IMR-90 (cell line): ENCODE measurements around the gene VPS4B. TPM values are rescaled to one million over a fixed set of nuclear protein-coding genes. Genes with fewer than 3 reads are reported as not detected.

ENCODE experiments used
- ATAC-seq: fragments of 200-7000 bp; cut with Tn5 transposase; 2 replicates; pipeline ENCODE4 v1.9.1; 2020; ENCODE audit warnings: low read depth, mild to moderate bottlenecking, moderate library complexity
- BruUV-seq: library from RNA; stranded (reverse); fragments of 400-500 nt; replicated peaks from 2 replicates; lab custom pipeline; 2021; lab: Mats Ljungman, UMichigan
- CTCF ChIA-PET: fragments of 300-600 bp; formaldehyde crosslinking; extraction: SDS; loops from one replicate; lab custom pipeline; 2021; ENCODE audit warnings: antibody characterized with exemption; lab: Yijun Ruan, JAX
- POLR2A ChIA-PET: fragments of 300-600 bp; sonication (Branson Sonifier 250); formaldehyde crosslinking; loops from one replicate; lab custom pipeline; 2022; ENCODE audit warnings: antibody characterized with exemption; ENCODE audit not compliant: unreplicated experiment; lab: Charles Lee
- DNase-seq: peaks from one replicate; pipeline ENCODE4 v3.0.0; 2013
- H2AFZ ChIP-seq: replicated peaks from 2 replicates; pipeline ENCODE3; 2013; ENCODE audit warnings: low read length, mild to moderate bottlenecking; ENCODE audit not compliant: poor library complexity
- H2AK5ac ChIP-seq: 2 replicates; pipeline ENCODE4 v1.6.1; 2013; ENCODE audit warnings: low read depth, low read length, inconsistent platforms
- H2AK9ac ChIP-seq: replicated peaks from 2 replicates; pipeline ENCODE3; 2013; ENCODE audit warnings: mild to moderate bottlenecking, low read depth, low read length, moderate library complexity; ENCODE audit not compliant: poor library complexity
- H2BK120ac ChIP-seq: 2 replicates; pipeline ENCODE4 v1.6.1; 2013; ENCODE audit warnings: low read depth, low read length, inconsistent platforms
- H2BK15ac ChIP-seq: 3 replicates; pipeline ENCODE4 v1.6.1; 2013; ENCODE audit warnings: low read depth, low read length, inconsistent platforms
- H2BK20ac ChIP-seq: 2 replicates; pipeline ENCODE4 v1.6.1; 2013; ENCODE audit warnings: low read depth, mild to moderate bottlenecking, inconsistent platforms, low read length, moderate library complexity
- H2BK5ac ChIP-seq: 2 replicates; pipeline ENCODE4 v1.6.1; 2013; ENCODE audit warnings: mild to moderate bottlenecking, low read depth, low read length, inconsistent platforms; ENCODE audit not compliant: poor library complexity, severe bottlenecking
- H3K14ac ChIP-seq: replicated peaks from 2 replicates; pipeline ENCODE4 v1.6.1; 2013; ENCODE audit warnings: low read depth, low read length, inconsistent platforms
- H3K18ac ChIP-seq: 2 replicates; pipeline ENCODE4 v1.6.1; 2013; ENCODE audit warnings: low read depth, low read length, control low read depth
- H3K23ac ChIP-seq: 2 replicates; pipeline ENCODE4 v1.6.1; 2013; ENCODE audit warnings: low read depth, low read length, inconsistent platforms
- H3K27ac ChIP-seq: 2 replicates; pipeline ENCODE4 v1.5.1; 2013; ENCODE audit warnings: mild to moderate bottlenecking, control low read depth, low read length; ENCODE audit not compliant: insufficient read depth
- H3K27me3 ChIP-seq: 2 replicates; pipeline ENCODE4 v1.6.1; 2013; ENCODE audit warnings: low read length; ENCODE audit not compliant: control insufficient read depth, insufficient read depth
- H3K36me3 ChIP-seq: 2 replicates; pipeline ENCODE4 v1.6.1; 2013; ENCODE audit warnings: low read length, mixed read lengths; ENCODE audit not compliant: control insufficient read depth, insufficient read depth
- H3K4ac ChIP-seq: 2 replicates; pipeline ENCODE4 v1.6.1; 2013; ENCODE audit warnings: low read depth, low read length, inconsistent platforms
- H3K4me1 ChIP-seq: 2 replicates; pipeline ENCODE4 v1.6.1; 2013; ENCODE audit warnings: low read length, mixed read lengths; ENCODE audit not compliant: control insufficient read depth, insufficient read depth
- H3K4me2 ChIP-seq: 2 replicates; pipeline ENCODE4 v1.6.1; 2013; ENCODE audit warnings: low read depth, mild to moderate bottlenecking, control low read depth, low read length, moderate library complexity
- H3K4me3 ChIP-seq: 2 replicates; pipeline ENCODE4 v1.5.1; 2013; ENCODE audit warnings: low read depth, mild to moderate bottlenecking, control low read depth, low read length, moderate library complexity; ENCODE audit not compliant: insufficient read depth
- H3K56ac ChIP-seq: 2 replicates; pipeline ENCODE4 v1.6.1; 2013; ENCODE audit warnings: low read length, inconsistent platforms; ENCODE audit not compliant: insufficient read depth; ENCODE audit errors: extremely low read depth
- H3K79me1 ChIP-seq, 2 experiments: 2 replicates each; pipeline ENCODE4 v1.6.1; 2013; ENCODE audit warnings: low read length in 2 of 2, inconsistent platforms in 1 of 2, low read depth in 1 of 2
- H3K9ac ChIP-seq: 2 replicates; pipeline ENCODE4 v1.6.1; 2013; ENCODE audit warnings: low read depth, low read length, control low read depth
- H3K9me1 ChIP-seq: 2 replicates; pipeline ENCODE4 v1.6.1; 2013; ENCODE audit warnings: low read length, inconsistent platforms; ENCODE audit not compliant: insufficient read depth
- H3K9me3 ChIP-seq: 2 replicates; pipeline ENCODE4 v1.6.1; 2013; ENCODE audit warnings: low read length; ENCODE audit not compliant: control insufficient read depth, insufficient read depth
- H4K20me1 ChIP-seq: 2 replicates; pipeline ENCODE4 v1.6.1; 2013; ENCODE audit warnings: low read length, inconsistent platforms; ENCODE audit not compliant: insufficient read depth
- H4K5ac ChIP-seq: 2 replicates; pipeline ENCODE4 v1.6.1; 2013; ENCODE audit warnings: mild to moderate bottlenecking, low read depth, low read length, control low read depth
- H4K8ac ChIP-seq, 2 experiments: 2 replicates each; pipeline ENCODE4 v1.6.1; 2013; ENCODE audit warnings: low read depth in 2 of 2, low read length in 2 of 2, control low read depth in 1 of 2, inconsistent platforms in 1 of 2
- H4K91ac ChIP-seq: 2 replicates; pipeline ENCODE4 v1.6.1; 2013; ENCODE audit warnings: low read depth, low read length, inconsistent platforms; ENCODE audit not compliant: insufficient read depth
- BHLHE40 ChIP-seq: fragments of 150-350 bp; IDR thresholded peaks from 2 replicates; pipeline ENCODE4 v1.6.1; 2016; ENCODE audit warnings: mild to moderate bottlenecking, low read depth, low read length
- CEBPB ChIP-seq: IDR thresholded peaks from 2 replicates; pipeline ENCODE4 v1.6.1; 2012; ENCODE audit warnings: low read depth, low read length, improper control_type of control experiment
- CHD1 ChIP-seq: IDR thresholded peaks from 2 replicates; pipeline ENCODE4 v1.6.1; 2012; ENCODE audit warnings: low read depth, low read length, improper control_type of control experiment
- FOS ChIP-seq: fragments of 150-350 bp; IDR thresholded peaks from 2 replicates; pipeline ENCODE4 v1.6.1; 2016; ENCODE audit warnings: low read depth, low read length
- MAFK ChIP-seq: IDR thresholded peaks from 2 replicates; pipeline ENCODE4 v1.6.1; 2012; ENCODE audit warnings: low read depth, low read length, improper control_type of control experiment
- MAZ ChIP-seq: IDR thresholded peaks from 2 replicates; pipeline ENCODE4 v1.6.1; 2012; ENCODE audit warnings: low read depth, mild to moderate bottlenecking, low read length, improper control_type of control experiment, moderate library complexity, borderline replicate concordance
- NFE2L2 ChIP-seq: fragments of 150-350 bp; IDR thresholded peaks from 2 replicates; pipeline ENCODE4 v1.6.1; 2016; ENCODE audit warnings: low read depth, mild to moderate bottlenecking, low read length
- POLR2A ChIP-seq: IDR thresholded peaks from 2 replicates; pipeline ENCODE4 v1.6.1; 2012; ENCODE audit warnings: mild to moderate bottlenecking, low read depth, low read length
- RAD21 ChIP-seq: IDR thresholded peaks from 2 replicates; pipeline ENCODE4 v1.6.1; 2012; ENCODE audit warnings: low read length, improper control_type of control experiment
- RCOR1 ChIP-seq: IDR thresholded peaks from 2 replicates; pipeline ENCODE4 v1.6.1; 2012; ENCODE audit warnings: mild to moderate bottlenecking, low read length, improper control_type of control experiment; ENCODE audit not compliant: insufficient replicate concordance
- RFX5 ChIP-seq: IDR thresholded peaks from 2 replicates; pipeline ENCODE4 v1.8.0; 2012; ENCODE audit warnings: low read depth, mild to moderate bottlenecking, low read length, moderate library complexity
- SMC3 ChIP-seq: fragments of 150-350 bp; IDR thresholded peaks from 2 replicates; pipeline ENCODE4 v1.6.1; 2016; ENCODE audit warnings: low read depth, mild to moderate bottlenecking, antibody characterized with exemption, low read length, moderate library complexity
- WGBS, 2 experiments: methylation state at CpG; one replicate each; pipeline versions ENCODE4 v1.1.5 to v1.1.7; 2013; ENCODE audit warnings: missing lambda C conversion rate in 2 of 2; ENCODE audit not compliant: insufficient read length in 1 of 2; ENCODE audit errors: extremely low coverage in 2 of 2; 5-methylcytosine and 5-hydroxymethylcytosine counted together
- dilution Hi-C: fragments of 300-500 bp; cut with HindIII; formaldehyde crosslinking; loops from one replicate; pipeline ENCODE4 v1.14.3; 2018; ENCODE audit warnings: low sequenced_read_pairs; ENCODE audit not compliant: unreplicated experiment
- in situ Hi-C: fragments of 300-500 bp; cut with MboI; formaldehyde crosslinking; loops from 3 replicates; pipeline ENCODE4 v1.14.3; 2019; ENCODE audit warnings: low sequenced_read_pairs, inconsistent platforms, mixed read lengths
- intact Hi-C: fragments of 100-400 bp; cut with micrococcal nuclease; formaldehyde crosslinking; loops from 2 replicates; pipeline ENCODE4 v1.10.0; 2022
- polyA plus RNA-seq, 3 experiments: library from polyadenylated mRNA; depleted of rRNA; stranded (reverse); fragments of >200 nt; gene quantifications; 2 replicates each; pipeline ENCODE4 v1.2.3, GENCODE V29; 2012; ENCODE audit warnings: low replicate concordance in 1 of 3
- total RNA-seq: library from RNA; depleted of rRNA; stranded (reverse); fragments of >200 nt; gene quantifications from 2 replicates; pipeline ENCODE4 v1.2.3, GENCODE V29; 2012
- TF ChIP-seq, protein P1 (sequence below): fragments of 150-350 bp; IDR thresholded peaks from 2 replicates; pipeline ENCODE4 v1.6.1; 2016; ENCODE audit warnings: low read depth, mild to moderate bottlenecking, low read length, moderate library complexity, borderline replicate concordance
- TF ChIP-seq, protein P2 (sequence below): conservative IDR thresholded peaks from 2 replicates; pipeline ENCODE4 v1.5.1; 2012; ENCODE audit warnings: mild to moderate bottlenecking, low read depth, low read length, improper control_type of control experiment
- TF ChIP-seq, protein P3 (sequence below): fragments of 150-350 bp; IDR thresholded peaks from 2 replicates; pipeline ENCODE4 v1.6.1; 2017; ENCODE audit warnings: mild to moderate bottlenecking, antibody characterized with exemption, low read length, low read depth

VPS4B gene
- total and polyA plus RNA-seq, 2 of the 4 experiments (the other 2 are of a cell fraction): 16.2 to 31.5 TPM

DNA sequence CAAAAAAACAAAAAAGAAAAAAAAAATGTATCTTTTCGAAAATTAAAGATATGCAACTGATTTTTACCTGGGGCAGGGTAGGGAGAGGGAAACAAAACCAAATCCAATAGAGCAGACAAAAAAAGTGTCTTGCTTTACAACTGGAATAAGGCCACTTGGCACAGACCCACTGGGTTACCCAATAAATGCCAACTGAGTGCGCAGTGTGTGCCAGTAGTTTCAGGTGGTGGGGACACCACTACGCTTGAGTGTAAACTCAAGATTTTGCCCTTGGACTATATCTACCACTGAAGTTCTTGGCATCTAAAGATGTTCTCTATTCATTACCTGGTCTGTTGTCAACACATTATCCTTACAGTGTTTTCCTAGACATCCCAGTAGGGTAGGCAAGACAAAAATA lies 16.3 kb downstream of the VPS4B start:
- no peak overlapping the region for H3K4ac ChIP-seq
- no peak overlapping the region for H2AK5ac ChIP-seq
- no peak overlapping the region for H3K4me3 ChIP-seq
- H3K14ac ChIP-seq: no peak overlapping the region
- no peak overlapping the region for H2BK120ac ChIP-seq
- H2BK15ac ChIP-seq: no peak overlapping the region
- H3K23ac ChIP-seq: no peak overlapping the region
- ATAC-seq (no peak), DNase-seq (no peak)
- H3K79me1 ChIP-seq: peaks cover 36 to 49% of the 10 kb centered on the region in 2 experiments
- dilution Hi-C loops: no loop called here
- H3K9me3 ChIP-seq: no peaks in the 10 kb centered on the region
- no peak overlapping the region for H3K9ac ChIP-seq
- H4K91ac ChIP-seq: no peak overlapping the region
- H3K36me3 ChIP-seq: peaks cover 31% of the 10 kb centered on the region
- H2BK20ac ChIP-seq: no peak overlapping the region
- ChIA-PET POLR2A (no interaction called here), CTCF (no interaction called here)
- H3K4me1 ChIP-seq: peaks cover 8% of the 10 kb centered on the region
- in situ Hi-C loops: no loop called here
- H4K8ac ChIP-seq: no peak overlapping the region
- H2AFZ ChIP-seq: no peak overlapping the region
- H2BK5ac ChIP-seq: no peak overlapping the region
- peaks cover 14% of the 10 kb centered on the region for H3K9me1 ChIP-seq
- no CpG with 5 or more reads among the region's 3 CpGs for WGBS, 2 experiments
- peaks cover 4% of the 10 kb centered on the region; the same call in 1 of the 2 replicates for H4K20me1 ChIP-seq
- no peak for TF ChIP-seq NFE2L2
- TF ChIP-seq BHLHE40: no peak
- no peak for TF ChIP-seq MAZ
- no peak for TF ChIP-seq CHD1
- TF ChIP-seq RCOR1: no peak
- TF ChIP-seq POLR2A: no peak
- TF ChIP-seq, protein P1, sequence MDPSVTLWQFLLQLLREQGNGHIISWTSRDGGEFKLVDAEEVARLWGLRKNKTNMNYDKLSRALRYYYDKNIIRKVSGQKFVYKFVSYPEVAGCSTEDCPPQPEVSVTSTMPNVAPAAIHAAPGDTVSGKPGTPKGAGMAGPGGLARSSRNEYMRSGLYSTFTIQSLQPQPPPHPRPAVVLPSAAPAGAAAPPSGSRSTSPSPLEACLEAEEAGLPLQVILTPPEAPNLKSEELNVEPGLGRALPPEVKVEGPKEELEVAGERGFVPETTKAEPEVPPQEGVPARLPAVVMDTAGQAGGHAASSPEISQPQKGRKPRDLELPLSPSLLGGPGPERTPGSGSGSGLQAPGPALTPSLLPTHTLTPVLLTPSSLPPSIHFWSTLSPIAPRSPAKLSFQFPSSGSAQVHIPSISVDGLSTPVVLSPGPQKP: no peak
- no peak for TF ChIP-seq RAD21
- TF ChIP-seq RFX5: no peak
- TF ChIP-seq, protein P2, sequence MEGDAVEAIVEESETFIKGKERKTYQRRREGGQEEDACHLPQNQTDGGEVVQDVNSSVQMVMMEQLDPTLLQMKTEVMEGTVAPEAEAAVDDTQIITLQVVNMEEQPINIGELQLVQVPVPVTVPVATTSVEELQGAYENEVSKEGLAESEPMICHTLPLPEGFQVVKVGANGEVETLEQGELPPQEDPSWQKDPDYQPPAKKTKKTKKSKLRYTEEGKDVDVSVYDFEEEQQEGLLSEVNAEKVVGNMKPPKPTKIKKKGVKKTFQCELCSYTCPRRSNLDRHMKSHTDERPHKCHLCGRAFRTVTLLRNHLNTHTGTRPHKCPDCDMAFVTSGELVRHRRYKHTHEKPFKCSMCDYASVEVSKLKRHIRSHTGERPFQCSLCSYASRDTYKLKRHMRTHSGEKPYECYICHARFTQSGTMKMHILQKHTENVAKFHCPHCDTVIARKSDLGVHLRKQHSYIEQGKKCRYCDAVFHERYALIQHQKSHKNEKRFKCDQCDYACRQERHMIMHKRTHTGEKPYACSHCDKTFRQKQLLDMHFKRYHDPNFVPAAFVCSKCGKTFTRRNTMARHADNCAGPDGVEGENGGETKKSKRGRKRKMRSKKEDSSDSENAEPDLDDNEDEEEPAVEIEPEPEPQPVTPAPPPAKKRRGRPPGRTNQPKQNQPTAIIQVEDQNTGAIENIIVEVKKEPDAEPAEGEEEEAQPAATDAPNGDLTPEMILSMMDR: no peak
- TF ChIP-seq, protein P3, sequence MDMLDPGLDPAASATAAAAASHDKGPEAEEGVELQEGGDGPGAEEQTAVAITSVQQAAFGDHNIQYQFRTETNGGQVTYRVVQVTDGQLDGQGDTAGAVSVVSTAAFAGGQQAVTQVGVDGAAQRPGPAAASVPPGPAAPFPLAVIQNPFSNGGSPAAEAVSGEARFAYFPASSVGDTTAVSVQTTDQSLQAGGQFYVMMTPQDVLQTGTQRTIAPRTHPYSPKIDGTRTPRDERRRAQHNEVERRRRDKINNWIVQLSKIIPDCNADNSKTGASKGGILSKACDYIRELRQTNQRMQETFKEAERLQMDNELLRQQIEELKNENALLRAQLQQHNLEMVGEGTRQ: no peak
- TF ChIP-seq CEBPB: no peak
- no peak for TF ChIP-seq MAFK
- TF ChIP-seq SMC3: no peak
- no peak for TF ChIP-seq FOS
- no peak overlapping the region for H3K27ac ChIP-seq
- intact Hi-C loops: loop anchor here (2.0 kb wide), 1 partner anchor 37 kb away; no protein-coding TSS in a partner anchor
- no peak overlapping the region for H3K4me2 ChIP-seq
- no TSS peak for BruUV-seq
- no peaks in the 10 kb centered on the region for H3K27me3 ChIP-seq
- no peak overlapping the region for H3K56ac ChIP-seq
- H3K18ac ChIP-seq: no peak overlapping the region
- H2AK9ac ChIP-seq: no peak overlapping the region
- no peak overlapping the region for H4K5ac ChIP-seq
